Osteoblast (primary cell): ENCODE results near the gene TFPI. TPM values are rescaled to one million over a fixed set of nuclear protein-coding genes. Genes with fewer than 3 reads are reported as not detected.

Source experiments
- DNase-seq: peaks from one replicate; pipeline ENCODE4 v3.0.0; 2011; ENCODE audit warnings: low spot score, mixed read lengths; ENCODE audit not compliant: insufficient read length; ENCODE audit errors: missing footprints
- H2AFZ ChIP-seq: 2 replicates; pipeline ENCODE4 v1.6.0; 2011; ENCODE audit warnings: mild to moderate bottlenecking, low read length
- H3K27ac ChIP-seq: 2 replicates; pipeline ENCODE4 v1.5.1; 2011; ENCODE audit warnings: mild to moderate bottlenecking, low read depth, low read length, moderate library complexity
- H3K27me3 ChIP-seq: 2 replicates; pipeline ENCODE4 v1.6.0; 2012; ENCODE audit warnings: mild to moderate bottlenecking, control low read depth, inconsistent platforms, low read length, moderate library complexity; ENCODE audit not compliant: insufficient read depth
- H3K36me3 ChIP-seq: 2 replicates; pipeline ENCODE4 v1.5.1; 2011; ENCODE audit warnings: mild to moderate bottlenecking, low read length, control low read depth, moderate library complexity; ENCODE audit not compliant: insufficient read depth
- H3K4me1 ChIP-seq: 2 replicates; pipeline ENCODE4 v1.5.1; 2011; ENCODE audit warnings: mild to moderate bottlenecking, low read length, control low read depth, moderate library complexity; ENCODE audit not compliant: insufficient read depth
- H3K4me2 ChIP-seq: 2 replicates; pipeline ENCODE4 v1.6.0; 2011; ENCODE audit warnings: mild to moderate bottlenecking, low read length; ENCODE audit not compliant: insufficient read depth
- H3K4me3 ChIP-seq: fragments of 200-600 bp; sonication (generic); 3 replicates; pipeline ENCODE4 v1.5.1; 2012; ENCODE audit warnings: mild to moderate bottlenecking, low read length, inconsistent platforms; ENCODE audit not compliant: insufficient read depth
- H3K79me2 ChIP-seq: 2 replicates; pipeline ENCODE4 v1.6.0; 2012; ENCODE audit warnings: mild to moderate bottlenecking, low read length, control low read depth, inconsistent platforms; ENCODE audit not compliant: insufficient read depth
- H3K9me3 ChIP-seq: 2 replicates; pipeline ENCODE4 v1.5.1; 2011; ENCODE audit warnings: low read depth, low read length, control low read depth
- H4K20me1 ChIP-seq: 2 replicates; pipeline ENCODE4 v1.6.0; 2012; ENCODE audit warnings: mild to moderate bottlenecking, low read length, control low read depth; ENCODE audit not compliant: insufficient read depth
- total RNA-seq: library from RNA; depleted of rRNA; stranded (reverse); fragments of >200 nt; gene quantifications from 2 replicates; pipeline ENCODE4 v1.2.3, GENCODE V29; 2012
- TF ChIP-seq, protein P1 (sequence below): IDR thresholded peaks from 2 replicates; pipeline ENCODE4 v1.5.1; 2011; ENCODE audit warnings: mild to moderate bottlenecking, low read depth, low read length, moderate library complexity; ENCODE audit errors: extremely low read depth

The TFPI gene
- total RNA-seq, 1 donor: 123 TPM

DNA sequence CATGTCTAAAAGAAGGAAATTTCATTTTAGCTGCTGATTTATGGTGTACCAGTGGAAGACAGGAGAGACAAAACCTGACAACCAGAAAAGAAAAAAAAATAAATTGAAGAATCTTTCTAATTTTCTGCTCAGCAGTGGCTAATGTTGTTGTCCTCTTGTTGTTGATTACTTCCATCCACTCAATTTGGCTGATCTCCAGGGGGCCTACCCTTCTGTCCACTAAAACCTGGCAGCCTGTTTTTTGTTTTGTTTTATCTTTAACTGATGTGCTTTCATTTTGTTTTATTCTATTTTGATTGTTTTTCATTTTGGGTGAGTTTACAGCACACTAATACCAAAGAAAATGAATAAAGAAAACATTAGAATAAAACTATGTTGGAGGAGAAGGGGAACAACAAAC is 27.4 kb downstream of the TFPI start:
- no peaks in the 10 kb centered on the region for H3K27me3 ChIP-seq
- H3K9me3 ChIP-seq: no peaks in the 10 kb centered on the region
- no peaks in the 10 kb centered on the region for H4K20me1 ChIP-seq
- no peak overlapping the region for H3K4me3 ChIP-seq
- no peak overlapping the region for H2AFZ ChIP-seq
- H3K4me1 ChIP-seq: peaks cover 34% of the 10 kb centered on the region
- H3K36me3 ChIP-seq: peaks cover 5% of the 10 kb centered on the region
- DNase-seq: no peak
- H3K27ac ChIP-seq: peak overlapping the region; percentile 86
- peak overlapping the region; percentile 12 for H3K4me2 ChIP-seq
- TF ChIP-seq, protein P1, sequence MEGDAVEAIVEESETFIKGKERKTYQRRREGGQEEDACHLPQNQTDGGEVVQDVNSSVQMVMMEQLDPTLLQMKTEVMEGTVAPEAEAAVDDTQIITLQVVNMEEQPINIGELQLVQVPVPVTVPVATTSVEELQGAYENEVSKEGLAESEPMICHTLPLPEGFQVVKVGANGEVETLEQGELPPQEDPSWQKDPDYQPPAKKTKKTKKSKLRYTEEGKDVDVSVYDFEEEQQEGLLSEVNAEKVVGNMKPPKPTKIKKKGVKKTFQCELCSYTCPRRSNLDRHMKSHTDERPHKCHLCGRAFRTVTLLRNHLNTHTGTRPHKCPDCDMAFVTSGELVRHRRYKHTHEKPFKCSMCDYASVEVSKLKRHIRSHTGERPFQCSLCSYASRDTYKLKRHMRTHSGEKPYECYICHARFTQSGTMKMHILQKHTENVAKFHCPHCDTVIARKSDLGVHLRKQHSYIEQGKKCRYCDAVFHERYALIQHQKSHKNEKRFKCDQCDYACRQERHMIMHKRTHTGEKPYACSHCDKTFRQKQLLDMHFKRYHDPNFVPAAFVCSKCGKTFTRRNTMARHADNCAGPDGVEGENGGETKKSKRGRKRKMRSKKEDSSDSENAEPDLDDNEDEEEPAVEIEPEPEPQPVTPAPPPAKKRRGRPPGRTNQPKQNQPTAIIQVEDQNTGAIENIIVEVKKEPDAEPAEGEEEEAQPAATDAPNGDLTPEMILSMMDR: no peak
- H3K79me2 ChIP-seq: peaks cover 32% of the 10 kb centered on the region

DNA sequence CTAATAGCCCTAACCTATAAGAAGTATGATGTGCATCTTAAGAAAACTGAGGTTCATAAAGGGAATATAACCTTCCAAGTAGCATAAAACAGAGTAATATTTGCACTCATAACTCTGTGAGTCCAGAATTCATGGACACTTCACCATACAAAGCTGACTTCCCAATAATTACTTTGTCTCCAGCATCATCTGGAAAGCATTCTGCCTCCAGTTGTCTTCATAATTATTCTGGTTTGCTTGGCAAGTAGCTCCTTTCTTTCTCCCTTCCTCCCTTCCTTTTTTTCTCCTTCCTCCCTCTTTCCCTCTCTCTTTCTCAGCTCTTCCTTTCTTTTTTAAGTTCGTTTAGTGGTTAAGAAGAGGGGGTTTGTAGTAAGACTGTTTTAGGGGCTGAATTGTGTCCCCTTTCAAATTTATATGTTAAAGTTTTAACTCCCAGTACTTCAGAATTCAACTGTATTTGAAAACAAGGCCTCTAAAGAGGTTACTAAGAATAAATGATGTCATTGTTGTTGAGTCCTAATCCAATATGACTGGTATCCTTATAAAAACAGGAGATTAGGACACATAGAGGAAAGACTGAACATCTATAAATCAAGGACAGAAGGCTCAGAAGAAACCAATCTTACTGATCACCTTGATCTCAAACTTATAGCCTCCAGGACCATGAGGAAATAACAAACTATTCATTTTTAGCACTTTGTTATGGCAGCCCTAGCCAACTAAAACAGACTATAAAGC is 28.9 kb downstream of the TFPI start:
- no peaks in the 10 kb centered on the region for H3K27me3 ChIP-seq
- H3K27ac ChIP-seq: peak overlapping the region; percentile 68
- peaks cover 26% of the 10 kb centered on the region for H3K4me1 ChIP-seq
- H3K4me3 ChIP-seq: no peak overlapping the region
- no peak overlapping the region for H2AFZ ChIP-seq
- TF ChIP-seq, protein P1: no peak
- no peaks in the 10 kb centered on the region for H4K20me1 ChIP-seq
- peaks cover 27% of the 10 kb centered on the region for H3K79me2 ChIP-seq
- H3K9me3 ChIP-seq: no peaks in the 10 kb centered on the region
- H3K4me2 ChIP-seq: no peak overlapping the region
- DNase-seq: no peak
- H3K36me3 ChIP-seq: peaks cover 17% of the 10 kb centered on the region

- no peak overlapping the region for H3K4me2 ChIP-seq
- H3K27me3 ChIP-seq: no peaks in the 10 kb centered on the region
- peaks cover 19% of the 10 kb centered on the region for H3K79me2 ChIP-seq
- no peaks in the 10 kb centered on the region for H4K20me1 ChIP-seq
- TF ChIP-seq, protein P1: no peak
- no peak overlapping the region for H2AFZ ChIP-seq
- H3K4me1 ChIP-seq: peaks cover 22% of the 10 kb centered on the region
- no peak overlapping the region for H3K4me3 ChIP-seq
- H3K9me3 ChIP-seq: no peaks in the 10 kb centered on the region
- peaks cover 28% of the 10 kb centered on the region for H3K36me3 ChIP-seq
- DNase-seq: no peak
- H3K27ac ChIP-seq: no peak overlapping the region
These were observed 30.9 kb downstream of the TFPI start for GRCh38 chr2:187523325-187523724.

DNA sequence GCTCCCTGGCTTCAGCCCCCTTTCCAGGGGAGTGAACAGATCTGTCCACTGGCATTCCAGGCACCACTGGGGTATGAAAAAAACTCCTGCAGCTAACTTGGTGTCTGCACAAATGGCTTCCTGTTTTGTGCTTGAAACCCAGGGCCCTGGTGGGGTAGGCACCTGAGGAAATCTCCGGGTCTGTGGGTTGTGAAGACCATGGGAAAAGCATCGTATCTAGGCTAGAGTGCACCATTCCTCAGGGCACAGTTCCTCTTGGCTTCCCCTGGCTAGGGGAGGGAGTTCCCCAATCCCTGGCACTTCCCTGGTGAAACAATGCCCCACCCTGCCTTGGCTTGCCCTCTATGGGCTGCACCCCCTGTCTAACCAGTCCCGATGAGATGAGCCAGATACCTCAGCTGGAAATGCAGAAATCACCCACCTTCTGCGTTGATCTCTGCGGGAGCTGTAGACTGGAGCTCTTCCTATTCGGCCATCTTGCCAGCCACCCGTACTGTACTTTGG is 34.1 kb downstream of the TFPI start:
- no peak overlapping the region for H3K27ac ChIP-seq
- H3K4me3 ChIP-seq: no peak overlapping the region
- no peaks in the 10 kb centered on the region for H3K27me3 ChIP-seq
- H3K36me3 ChIP-seq: peaks cover 28% of the 10 kb centered on the region
- no peak for DNase-seq
- no peak overlapping the region for H3K4me2 ChIP-seq
- TF ChIP-seq, protein P1: no peak
- H2AFZ ChIP-seq: no peak overlapping the region
- H3K4me1 ChIP-seq: peaks cover 3% of the 10 kb centered on the region
- no peaks in the 10 kb centered on the region for H4K20me1 ChIP-seq
- no peaks in the 10 kb centered on the region for H3K9me3 ChIP-seq
- H3K79me2 ChIP-seq: peaks cover 9% of the 10 kb centered on the region
